ENCODE results near the gene KCNH1. TPM values are rescaled to one million over a fixed set of nuclear protein-coding genes. Genes with fewer than 3 reads are reported as not detected.

Gene KCNH1
- total RNA-seq, 4 donors from 2014 or later = 0.24 to 1.6 TPM; not detected in 2

DNA sequence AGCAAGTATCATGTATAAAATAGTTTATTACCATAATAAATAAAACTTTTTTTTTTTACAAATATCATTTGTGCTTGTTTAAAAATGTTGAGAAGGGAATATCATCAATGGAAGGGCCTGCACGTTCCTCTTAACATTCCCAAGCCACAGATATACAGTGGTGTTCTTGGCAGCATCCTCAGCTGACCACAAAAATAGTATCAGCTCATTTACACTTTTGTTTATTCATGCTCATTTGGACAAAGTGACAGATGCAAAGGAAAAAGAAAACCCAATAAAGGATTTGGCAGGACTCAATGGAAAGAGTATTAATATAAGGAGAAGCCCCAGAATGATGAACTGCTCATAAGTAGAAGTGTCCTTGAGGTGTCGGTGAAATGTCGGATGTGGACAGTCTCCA lies 455.6 kb downstream of the KCNH1 start:
- no peak for ATAC-seq (ENCODE audit: low FRiP score)
- no peak for DNase-seq (ENCODE audit: low spot score)
- TF ChIP-seq, protein P1, sequence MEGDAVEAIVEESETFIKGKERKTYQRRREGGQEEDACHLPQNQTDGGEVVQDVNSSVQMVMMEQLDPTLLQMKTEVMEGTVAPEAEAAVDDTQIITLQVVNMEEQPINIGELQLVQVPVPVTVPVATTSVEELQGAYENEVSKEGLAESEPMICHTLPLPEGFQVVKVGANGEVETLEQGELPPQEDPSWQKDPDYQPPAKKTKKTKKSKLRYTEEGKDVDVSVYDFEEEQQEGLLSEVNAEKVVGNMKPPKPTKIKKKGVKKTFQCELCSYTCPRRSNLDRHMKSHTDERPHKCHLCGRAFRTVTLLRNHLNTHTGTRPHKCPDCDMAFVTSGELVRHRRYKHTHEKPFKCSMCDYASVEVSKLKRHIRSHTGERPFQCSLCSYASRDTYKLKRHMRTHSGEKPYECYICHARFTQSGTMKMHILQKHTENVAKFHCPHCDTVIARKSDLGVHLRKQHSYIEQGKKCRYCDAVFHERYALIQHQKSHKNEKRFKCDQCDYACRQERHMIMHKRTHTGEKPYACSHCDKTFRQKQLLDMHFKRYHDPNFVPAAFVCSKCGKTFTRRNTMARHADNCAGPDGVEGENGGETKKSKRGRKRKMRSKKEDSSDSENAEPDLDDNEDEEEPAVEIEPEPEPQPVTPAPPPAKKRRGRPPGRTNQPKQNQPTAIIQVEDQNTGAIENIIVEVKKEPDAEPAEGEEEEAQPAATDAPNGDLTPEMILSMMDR (IDR thresholded peaks at IDR 0.05) = no peak

DNA sequence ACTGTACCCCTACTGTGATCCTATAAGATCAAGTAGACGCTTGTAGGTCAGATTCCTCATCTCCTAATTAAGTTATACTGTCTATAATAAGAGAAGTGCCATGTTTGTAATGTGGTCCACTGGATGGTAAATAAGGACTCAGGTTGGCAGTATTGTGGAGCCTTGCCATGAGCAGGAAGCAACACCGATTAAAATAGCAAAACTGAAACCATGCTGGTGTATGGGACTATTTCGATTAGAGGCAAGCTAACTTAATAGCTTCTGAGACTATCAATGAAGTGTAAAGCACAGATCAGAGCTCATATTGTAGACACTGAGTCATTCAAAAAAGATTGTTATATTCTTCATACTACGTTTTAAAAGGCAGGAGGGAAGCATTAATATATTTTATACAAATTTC lies 456.4 kb downstream of the KCNH1 start:
- DNase-seq (ENCODE audit: low spot score) = no peak
- no peak for ATAC-seq (ENCODE audit: low FRiP score)
- TF ChIP-seq, protein P1 (IDR thresholded peaks at IDR 0.05) = no peak

DNA sequence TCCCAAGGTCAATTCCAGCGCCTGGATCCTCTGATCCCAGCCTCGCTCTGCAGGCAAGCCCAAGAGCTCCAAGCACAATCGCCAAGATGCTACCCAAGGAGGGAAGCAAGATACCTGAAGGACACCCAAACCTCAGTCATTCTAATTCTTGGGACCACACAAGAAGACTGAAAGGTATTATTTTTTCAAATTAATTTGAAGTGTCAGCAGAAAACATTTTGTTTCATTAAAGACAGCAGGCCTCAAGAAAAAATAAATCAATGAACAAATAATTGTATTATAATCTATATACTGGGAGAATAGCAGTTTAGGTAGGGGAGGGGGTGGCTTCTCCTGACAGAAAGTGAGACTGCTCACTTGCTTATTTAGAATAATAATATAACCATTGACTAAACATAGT lies 457.4 kb downstream of the KCNH1 start:
- ATAC-seq (ENCODE audit: low FRiP score) = no peak
- TF ChIP-seq, protein P1 (IDR thresholded peaks at IDR 0.05) = no peak
- DNase-seq (ENCODE audit: low spot score) = no peak

DNA sequence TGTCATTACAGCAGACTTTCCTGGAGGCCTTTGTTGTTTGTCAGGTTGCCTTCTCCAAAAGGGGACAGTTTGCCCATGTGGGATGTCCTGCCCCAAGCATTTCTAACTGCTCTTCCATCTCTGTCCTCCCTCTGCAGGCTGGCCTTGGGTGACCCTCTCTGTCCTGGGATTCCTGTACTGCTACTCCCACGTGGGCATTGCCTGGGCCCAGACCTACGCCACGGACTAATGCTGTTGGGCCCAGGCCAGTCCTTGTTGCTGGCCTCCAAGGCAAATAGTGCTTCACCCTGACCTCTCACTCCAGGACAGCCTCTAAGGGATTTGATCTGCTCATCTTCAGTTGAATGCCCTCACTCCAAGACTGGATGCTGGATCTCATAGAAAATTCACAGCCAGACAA lies 459.8 kb downstream of the KCNH1 start:
- TF ChIP-seq, protein P1 (IDR thresholded peaks at IDR 0.05) = no peak
- ATAC-seq (ENCODE audit: low FRiP score) (no peak), DNase-seq (ENCODE audit: low spot score) (no peak)

DNA sequence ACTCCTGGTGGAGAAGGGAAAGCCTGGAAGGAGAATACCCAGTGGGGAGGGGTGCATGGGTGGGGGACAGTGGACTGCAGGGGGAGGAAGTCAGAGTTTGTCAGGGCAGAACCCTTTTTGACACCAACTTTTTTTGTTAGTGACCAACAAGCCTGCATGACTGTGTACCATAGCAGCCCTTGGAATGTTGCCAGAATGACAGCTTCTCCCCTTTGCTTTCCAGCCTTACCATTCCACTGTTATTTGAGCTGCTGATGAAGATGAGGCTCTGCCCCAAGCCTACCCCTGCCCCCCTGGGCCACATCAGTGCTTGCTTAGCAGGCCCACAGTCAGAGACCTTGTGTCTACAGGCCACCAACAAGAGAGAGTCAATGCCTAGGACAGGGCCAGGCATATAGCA lies 464.0 kb downstream of the KCNH1 start:
- ATAC-seq (ENCODE audit: low FRiP score) (no peak), DNase-seq (ENCODE audit: low spot score) (no peak)
- TF ChIP-seq, protein P1 (IDR thresholded peaks at IDR 0.05) = no peak

DNA sequence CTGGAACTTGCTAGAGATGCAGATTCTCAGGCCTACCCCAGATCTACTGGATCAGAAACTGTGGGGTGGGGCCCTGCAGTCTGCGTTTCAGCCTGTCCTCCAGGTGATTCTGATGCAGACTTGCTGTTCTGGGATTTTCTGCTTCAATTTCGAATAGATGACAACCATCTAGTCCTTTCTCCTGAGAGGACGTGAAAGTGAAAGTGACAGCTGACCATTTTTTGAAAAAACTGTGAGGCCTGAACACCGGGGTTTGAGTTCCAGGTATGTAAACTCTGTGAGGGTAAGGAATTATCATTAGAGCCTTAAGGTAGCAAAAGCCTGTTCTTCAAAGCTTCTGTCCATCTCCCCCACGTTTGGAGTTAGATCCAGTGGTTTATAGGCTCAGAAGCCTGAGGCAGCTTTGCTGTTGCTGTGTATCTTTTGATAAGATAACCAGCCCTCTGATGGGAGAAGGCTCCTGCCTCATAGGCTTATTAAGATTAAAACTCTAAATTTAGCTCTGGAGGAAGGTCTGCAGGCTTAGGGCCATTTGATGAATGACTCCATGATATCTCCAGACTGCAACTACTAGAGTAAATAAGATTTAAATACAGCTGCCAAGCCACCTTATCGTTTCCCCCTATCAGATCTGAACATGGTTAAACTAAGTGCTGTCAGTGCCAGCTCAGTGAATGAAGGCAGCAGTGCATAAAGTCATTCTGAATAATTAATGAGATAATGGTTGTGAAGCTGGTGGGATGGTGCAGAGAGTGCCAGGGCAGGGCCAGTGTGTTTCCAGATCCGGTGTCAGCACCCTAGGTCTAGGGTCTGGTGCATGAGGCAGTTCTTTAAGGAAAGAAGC lies 470.0 kb downstream of the KCNH1 start:
- TF ChIP-seq, protein P1 (IDR thresholded peaks at IDR 0.05) = no peak
- ATAC-seq (ENCODE audit: low FRiP score) = no peak

More for the DNA sequence above, 470.0 kb downstream of the KCNH1 start:
- no peak for DNase-seq (ENCODE audit: low spot score)
